Stimulated activated naive CD8-positive, alpha-beta T cell treated with anti-CD3 and anti-CD28 coated beads, Interleukin-15, amount 100 ng/mL, for 72 hours (primary cell): Measurements from ENCODE around the gene ELL2.

Source experiments
- ATAC-seq: fragments of 150-1000 bp; cut with Tn5 transposase; 2 replicates; pipeline ENCODE4 v1.10.0; 2021; ENCODE audit warnings: mild to moderate bottlenecking, moderate library complexity
- DNase-seq, 2 donors: peaks; one replicate each; pipeline ENCODE4 v3.0.0; 2021 to 2022
- H3K27ac Mint-ChIP-seq, 2 donors: one replicate each; pipeline ENCODE4 v1.8.0; 2022; ENCODE audit warnings: mild to moderate bottlenecking in 2 of 2, mixed read lengths in 2 of 2, moderate library complexity in 2 of 2
- H3K27me3 Mint-ChIP-seq: one replicate; pipeline ENCODE4 v1.8.0; 2022; ENCODE audit warnings: mixed read lengths
- H3K4me1 Mint-ChIP-seq: one replicate; pipeline ENCODE4 v1.8.0; 2022; ENCODE audit warnings: mild to moderate bottlenecking, mixed read lengths
- H3K4me3 Mint-ChIP-seq, 2 donors: one replicate each; pipeline ENCODE4 v1.8.0; 2022; ENCODE audit warnings: mild to moderate bottlenecking in 2 of 2, mixed read lengths in 2 of 2, moderate library complexity in 1 of 2
- H3K9me3 Mint-ChIP-seq, 2 donors: one replicate each; pipeline ENCODE4 v1.8.0; 2022; ENCODE audit warnings: mixed read lengths in 2 of 2

Gene ELL2

DNA sequence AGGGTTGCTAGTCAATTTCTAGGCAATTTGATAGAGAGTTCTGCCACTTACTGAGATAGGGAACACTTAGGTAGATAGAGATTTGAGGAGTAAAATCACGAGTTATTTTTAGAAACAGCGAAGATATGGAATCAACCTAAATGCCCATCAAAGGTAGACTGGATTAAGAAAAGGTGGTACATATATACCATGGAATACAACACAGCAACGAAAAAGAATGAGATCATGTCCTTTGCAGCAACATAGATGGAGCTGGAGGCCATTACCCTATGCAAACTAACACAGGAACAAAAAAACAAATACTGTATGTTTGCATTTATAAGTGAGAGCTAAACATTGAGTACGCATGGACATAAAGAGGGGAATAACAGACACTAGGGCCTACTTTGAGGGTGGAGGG is 9.7 kb downstream of the ELL2 start:
- ATAC-seq: no peak
- peaks cover 0 to under 1% of the 10 kb centered on the region in 2 donors for H3K9me3 Mint-ChIP-seq
- DNase-seq: no peak
- no peak overlapping the region for H3K4me3 Mint-ChIP-seq
- no peak overlapping the region for H3K27ac Mint-ChIP-seq
- no peaks in the 10 kb centered on the region for H3K27me3 Mint-ChIP-seq
- H3K4me1 Mint-ChIP-seq: peaks cover 23% of the 10 kb centered on the region

DNA sequence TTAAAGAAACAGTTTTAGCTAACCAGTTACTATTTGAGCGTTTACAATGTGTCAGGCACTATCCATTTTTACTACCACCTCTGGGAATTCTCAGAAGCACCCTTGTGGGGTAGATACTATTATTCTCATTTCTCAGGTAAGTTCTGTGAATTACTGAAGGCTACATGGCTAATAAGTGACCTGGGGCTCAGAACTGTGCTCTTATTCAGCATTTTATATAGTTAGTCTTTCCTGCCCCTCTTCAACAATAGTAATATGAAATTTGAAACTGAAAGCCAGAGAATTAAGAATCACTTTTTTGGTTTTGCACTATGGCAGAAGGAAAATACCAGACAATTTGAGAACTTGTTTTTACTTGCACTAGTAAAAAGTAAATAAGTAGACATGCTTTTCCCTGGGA is 11.8 kb downstream of the ELL2 start:
- peaks cover 37% of the 10 kb centered on the region for H3K4me1 Mint-ChIP-seq
- H3K27me3 Mint-ChIP-seq: no peaks in the 10 kb centered on the region
- H3K27ac Mint-ChIP-seq: no peak overlapping the region
- DNase-seq (no peak), ATAC-seq (peak; percentile 68)
- H3K9me3 Mint-ChIP-seq: peaks cover 0 to 7% of the 10 kb centered on the region in 2 donors
- H3K4me3 Mint-ChIP-seq: peak overlapping the region; percentile 1 to 60

DNA sequence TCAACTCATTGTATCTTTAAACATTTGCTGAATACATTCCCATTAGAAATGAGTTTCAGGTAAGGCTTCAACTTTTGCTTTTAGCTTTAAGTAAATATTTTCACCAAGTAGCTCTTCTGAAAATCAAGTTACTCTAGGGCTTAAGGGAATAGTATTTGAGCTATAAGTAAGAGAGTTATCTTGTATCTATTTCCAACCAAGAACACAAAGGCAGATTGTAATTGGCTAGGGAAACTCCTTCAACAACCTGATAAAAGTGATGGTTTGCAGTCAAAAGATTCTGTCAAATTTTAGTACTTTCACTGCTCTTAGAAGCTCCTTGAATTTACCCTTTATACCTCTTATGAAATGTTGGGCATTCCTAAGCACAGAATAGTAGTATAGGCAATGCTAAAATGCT is 13.0 kb downstream of the ELL2 start:
- DNase-seq: no peak
- H3K4me1 Mint-ChIP-seq: peaks cover 39% of the 10 kb centered on the region
- no peaks in the 10 kb centered on the region for H3K27me3 Mint-ChIP-seq
- ATAC-seq: no peak
- no peak overlapping the region for H3K4me3 Mint-ChIP-seq
- peaks cover 0 to 7% of the 10 kb centered on the region in 2 donors for H3K9me3 Mint-ChIP-seq
- H3K27ac Mint-ChIP-seq: no peak overlapping the region

DNA sequence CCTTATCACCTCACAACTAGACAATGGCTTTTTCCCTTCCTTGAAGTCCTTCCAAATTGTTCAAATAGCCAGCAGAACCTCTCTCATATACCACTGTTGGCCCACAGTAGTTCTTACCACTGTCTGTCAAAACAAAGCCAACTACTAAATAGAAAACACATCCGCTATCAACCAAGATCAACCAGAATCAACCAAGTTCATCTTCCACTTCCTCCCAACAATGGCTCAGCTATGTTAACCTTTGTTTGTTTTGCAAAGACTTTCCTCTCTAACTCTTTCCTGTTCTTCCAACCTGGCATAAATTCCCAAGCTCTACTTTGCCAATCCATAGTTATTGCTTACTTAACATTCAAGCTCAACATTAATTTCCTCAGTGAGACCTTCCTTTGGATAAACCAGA is 15.2 kb downstream of the ELL2 start:
- peaks cover 33% of the 10 kb centered on the region for H3K4me1 Mint-ChIP-seq
- H3K27ac Mint-ChIP-seq: no peak overlapping the region

DNA sequence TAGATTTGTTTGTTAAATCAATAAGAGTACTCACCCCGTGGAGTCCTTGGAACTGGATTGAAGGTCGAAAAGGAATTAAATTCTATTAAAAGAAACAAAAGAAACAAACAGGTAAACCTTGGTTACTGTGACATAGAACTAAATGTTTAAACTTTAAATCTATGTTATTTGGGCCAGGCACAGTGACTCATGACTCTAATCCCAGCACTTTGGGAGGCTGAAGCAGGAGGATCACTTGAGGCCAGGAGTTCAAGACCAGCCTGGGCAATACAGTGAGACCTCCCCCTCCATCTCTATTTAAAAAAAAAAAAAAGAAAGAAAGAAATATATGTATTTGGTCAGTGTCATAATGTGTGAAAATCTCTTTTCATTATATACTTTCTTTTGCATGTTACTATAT is 18.7 kb downstream of the ELL2 start:
- ATAC-seq: no peak
- Mint-ChIP-seq H3K4me1 (peaks cover 22% of the 10 kb centered on the region), H3K9me3 (peaks cover 0 to 7% of the 10 kb centered on the region in 2 donors), H3K27me3 (no peaks in the 10 kb centered on the region), H3K4me3 (no peak overlapping the region), H3K27ac (no peak overlapping the region)
- no peak for DNase-seq

More for the DNA sequence above, 15.2 kb downstream of the ELL2 start:
- Mint-ChIP-seq H3K9me3 (peaks cover 0 to 7% of the 10 kb centered on the region in 2 donors), H3K27me3 (no peaks in the 10 kb centered on the region), H3K4me3 (no peak overlapping the region)
- DNase-seq (no peak), ATAC-seq (no peak)

DNA sequence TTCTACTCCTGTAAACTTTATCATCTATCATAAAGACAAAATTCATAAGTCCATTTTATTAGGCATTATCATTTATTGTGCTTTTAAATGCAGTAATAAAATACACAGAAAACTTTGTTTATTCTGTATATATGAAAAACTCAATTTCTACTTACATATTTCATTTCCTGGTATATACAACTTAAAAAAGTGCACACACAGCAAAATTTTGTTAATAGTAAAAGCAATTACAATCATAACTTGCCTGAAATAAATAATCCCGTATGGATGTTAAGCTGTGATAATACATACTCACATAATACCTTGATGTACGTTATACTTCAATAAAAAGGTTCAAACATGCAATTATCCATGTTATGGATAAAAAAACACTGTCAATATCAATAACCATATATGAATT is 19.2 kb downstream of the ELL2 start:
- Mint-ChIP-seq H3K27ac (no peak overlapping the region), H3K9me3 (peaks cover 0 to 7% of the 10 kb centered on the region in 2 donors), H3K4me3 (no peak overlapping the region), H3K27me3 (no peaks in the 10 kb centered on the region), H3K4me1 (peaks cover 22% of the 10 kb centered on the region)
- DNase-seq: no peak
- ATAC-seq: no peak

DNA sequence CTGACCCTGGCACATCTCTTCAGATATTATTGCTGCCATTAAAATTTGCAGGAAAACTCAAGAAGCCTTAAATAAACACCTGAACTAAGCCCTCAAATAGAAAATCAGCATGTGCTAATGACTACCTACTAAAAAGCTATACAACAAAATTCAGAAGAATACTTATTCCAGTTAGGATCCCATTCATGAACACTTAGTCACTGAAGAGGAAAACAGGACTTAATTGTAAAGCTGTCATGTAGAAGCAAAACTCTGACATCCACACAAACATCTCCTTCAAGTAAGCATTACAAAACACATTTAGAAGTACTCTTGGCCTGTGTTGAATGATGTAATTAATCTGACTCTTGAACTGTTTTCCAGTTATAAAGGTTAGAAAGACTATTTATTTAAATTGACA is 19.9 kb downstream of the ELL2 start:
- ATAC-seq (no peak), DNase-seq (no peak)
- H3K27me3 Mint-ChIP-seq: no peaks in the 10 kb centered on the region
- peaks cover 0 to 5% of the 10 kb centered on the region in 2 donors for H3K9me3 Mint-ChIP-seq
- H3K27ac Mint-ChIP-seq: no peak overlapping the region
- no peak overlapping the region for H3K4me3 Mint-ChIP-seq
- peaks cover 22% of the 10 kb centered on the region for H3K4me1 Mint-ChIP-seq

DNA sequence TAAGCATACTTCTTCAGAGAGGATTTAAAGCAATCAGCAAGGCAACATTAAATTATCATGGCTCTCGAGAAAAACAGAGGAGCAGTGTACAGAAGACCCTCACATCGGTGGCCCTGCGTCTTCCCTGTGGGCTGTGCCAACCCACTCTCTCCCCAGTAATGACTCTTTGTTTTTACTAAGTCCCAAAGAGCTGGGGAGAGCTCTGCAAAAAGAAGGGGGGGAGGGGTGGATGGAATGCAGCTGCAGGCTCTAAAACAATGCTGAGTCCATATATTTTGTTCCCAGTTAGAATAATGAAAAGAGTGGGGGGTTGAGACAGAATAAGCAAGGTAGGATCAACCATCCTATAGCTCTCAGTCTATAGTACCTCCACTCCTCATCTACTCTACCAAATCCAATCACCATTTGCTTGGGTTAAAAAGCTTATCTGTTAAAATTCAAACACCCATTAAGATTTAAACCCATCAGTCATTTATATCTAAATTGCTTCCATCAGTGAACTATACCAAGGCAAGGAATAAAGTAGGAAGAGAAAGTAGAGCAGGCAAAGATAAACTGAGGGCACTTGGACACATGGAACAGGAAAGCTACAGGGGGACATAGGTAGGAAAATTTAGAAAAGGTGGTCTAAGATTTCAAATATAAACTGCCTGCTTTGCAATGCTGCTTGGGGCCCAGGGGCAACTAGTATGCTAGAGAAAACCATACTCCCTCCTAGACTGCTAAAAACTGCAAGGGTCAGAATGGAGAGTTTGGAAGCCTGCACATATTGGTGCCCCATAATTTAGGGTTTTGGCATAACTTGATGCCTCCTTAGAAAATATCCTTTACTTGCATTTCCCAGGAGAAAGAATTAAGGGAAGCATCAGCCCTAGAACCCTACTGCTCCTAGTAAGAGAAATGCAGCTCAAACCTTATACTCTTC is 20.6 kb downstream of the ELL2 start:
- ATAC-seq: no peak
- Mint-ChIP-seq H3K27me3 (no peaks in the 10 kb centered on the region), H3K27ac (no peak overlapping the region), H3K9me3 (no peaks in the 10 kb centered on the region), H3K4me3 (no peak overlapping the region), H3K4me1 (peaks cover 14% of the 10 kb centered on the region)
- DNase-seq: no peak

DNA sequence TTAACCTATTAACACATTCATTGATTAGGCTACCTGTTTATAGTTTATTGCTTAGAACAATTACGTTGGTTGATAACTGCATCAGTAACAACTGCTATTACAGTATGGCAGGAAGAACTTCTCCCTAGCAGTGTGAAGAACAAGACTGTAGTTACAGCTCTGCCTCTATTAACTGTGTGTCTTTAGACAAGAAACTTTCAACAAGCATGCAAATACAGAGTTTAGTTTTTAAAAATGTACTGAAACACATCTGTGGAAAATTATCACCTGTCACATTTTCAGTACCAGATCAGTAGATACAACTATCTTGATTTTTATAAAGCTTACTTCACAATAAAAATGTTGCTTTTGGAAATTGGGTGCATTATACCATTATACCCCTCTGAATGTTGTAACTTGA is 22.2 kb downstream of the ELL2 start:
- Mint-ChIP-seq H3K27ac (no peak overlapping the region), H3K27me3 (no peaks in the 10 kb centered on the region), H3K9me3 (no peaks in the 10 kb centered on the region), H3K4me1 (peaks cover 11% of the 10 kb centered on the region), H3K4me3 (no peak overlapping the region)
- no peak for ATAC-seq
- no peak for DNase-seq

DNA sequence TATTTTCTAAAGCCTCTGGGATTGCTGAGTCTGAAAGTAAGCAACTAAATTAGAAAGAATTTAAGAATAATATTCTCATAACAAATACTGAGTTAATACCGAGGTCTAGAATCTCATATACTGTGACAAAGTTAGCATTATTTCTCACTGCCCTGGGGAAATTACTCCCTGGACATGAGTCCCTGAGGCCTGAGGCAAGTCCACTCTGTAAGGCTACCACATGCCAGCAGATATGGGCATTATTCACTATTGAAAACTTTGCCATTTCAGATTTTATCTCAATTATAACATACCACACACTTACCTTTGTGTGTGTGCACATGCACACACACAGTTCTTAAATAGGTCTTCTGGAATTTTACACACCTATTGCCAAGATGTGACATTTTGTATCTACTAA is 22.9 kb downstream of the ELL2 start:
- Mint-ChIP-seq H3K27ac (no peak overlapping the region), H3K4me1 (peaks cover 18% of the 10 kb centered on the region), H3K27me3 (no peaks in the 10 kb centered on the region), H3K9me3 (no peaks in the 10 kb centered on the region), H3K4me3 (no peak overlapping the region)
- ATAC-seq: no peak
- DNase-seq: no peak

DNA sequence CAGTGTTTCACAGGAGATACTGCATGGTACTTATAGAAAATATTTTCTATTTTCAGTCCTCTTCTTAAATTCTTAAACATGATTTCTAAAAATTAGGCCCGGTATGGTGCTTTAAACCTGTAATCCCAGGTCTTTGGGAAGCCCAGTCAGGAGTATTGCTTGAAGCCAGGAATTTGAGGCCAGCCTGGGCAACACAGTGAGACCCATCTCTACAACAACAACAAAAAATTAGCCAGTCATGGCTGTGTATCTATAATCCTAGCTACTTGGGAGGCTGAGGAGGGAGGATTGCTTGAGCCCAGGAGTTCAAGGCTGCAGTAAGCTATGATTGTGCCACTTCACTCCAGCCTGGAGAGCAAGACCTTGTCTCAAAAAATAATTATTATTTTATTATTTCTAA is 23.3 kb downstream of the ELL2 start:
- Mint-ChIP-seq H3K9me3 (no peaks in the 10 kb centered on the region), H3K4me3 (no peak overlapping the region), H3K27ac (no peak overlapping the region), H3K27me3 (no peaks in the 10 kb centered on the region), H3K4me1 (peaks cover 19% of the 10 kb centered on the region)
- DNase-seq (no peak), ATAC-seq (no peak)

DNA sequence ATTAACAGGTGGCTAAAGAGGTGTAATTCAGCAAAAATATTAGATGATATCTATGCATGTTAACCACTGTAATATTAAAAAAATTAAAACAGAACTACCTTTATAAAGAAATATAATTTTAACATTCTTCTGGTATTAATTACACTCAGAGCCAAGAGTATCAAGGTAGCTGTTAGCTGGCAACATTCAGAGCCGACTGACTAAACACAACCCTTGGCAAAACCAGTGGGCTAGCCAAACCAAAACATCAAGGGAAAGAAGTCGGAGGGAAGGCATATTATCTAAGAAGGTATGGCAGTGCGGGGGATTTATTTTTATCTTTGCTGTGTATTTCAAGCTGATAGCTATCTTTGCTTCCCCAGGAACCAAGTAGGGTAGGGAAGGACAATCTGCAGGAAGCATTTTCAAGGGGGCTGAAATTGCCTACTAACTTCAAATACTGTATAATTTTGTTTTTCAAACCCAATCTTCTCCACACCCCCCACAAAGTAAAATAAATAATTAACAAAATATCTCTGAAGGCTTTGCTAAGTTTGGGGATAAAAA is 24.0 kb downstream of the ELL2 start:
- peaks cover 19% of the 10 kb centered on the region for H3K4me1 Mint-ChIP-seq
- no peak for DNase-seq
- no peak for ATAC-seq
- no peak overlapping the region for H3K4me3 Mint-ChIP-seq
- no peaks in the 10 kb centered on the region for H3K9me3 Mint-ChIP-seq
- H3K27me3 Mint-ChIP-seq: no peaks in the 10 kb centered on the region
- no peak overlapping the region for H3K27ac Mint-ChIP-seq

DNA sequence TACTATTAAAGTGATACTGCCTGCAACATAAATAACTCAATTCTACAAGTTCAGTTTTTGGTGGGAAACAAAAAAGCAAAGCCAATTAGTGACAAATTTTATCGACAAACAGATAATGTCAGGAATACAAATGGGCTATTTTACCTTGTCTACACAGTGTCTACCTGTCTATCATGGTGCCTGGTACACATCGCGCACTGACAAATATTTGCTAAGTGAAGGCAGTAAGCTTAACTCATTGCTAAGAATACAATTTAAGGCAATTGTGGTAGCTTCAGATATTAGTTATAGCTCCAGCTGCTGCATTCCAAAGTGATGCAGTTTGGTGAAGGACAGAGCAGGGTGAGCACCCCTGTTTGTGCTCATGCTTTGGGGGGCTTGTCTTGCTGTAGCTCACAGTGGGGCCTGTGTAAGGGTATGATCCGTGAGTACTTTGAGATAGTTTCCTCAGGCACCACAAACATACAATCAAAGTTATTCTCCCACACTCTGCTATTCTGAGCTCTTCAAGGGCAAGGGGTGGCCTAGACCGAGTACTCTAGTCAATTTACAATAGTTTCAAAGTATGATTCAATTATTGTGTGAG is 24.7 kb downstream of the ELL2 start:
- no peak overlapping the region for H3K4me3 Mint-ChIP-seq
- DNase-seq (no peak), ATAC-seq (no peak)
- peaks cover 19% of the 10 kb centered on the region for H3K4me1 Mint-ChIP-seq
- no peaks in the 10 kb centered on the region for H3K9me3 Mint-ChIP-seq
- H3K27ac Mint-ChIP-seq: no peak overlapping the region
- H3K27me3 Mint-ChIP-seq: no peaks in the 10 kb centered on the region

DNA sequence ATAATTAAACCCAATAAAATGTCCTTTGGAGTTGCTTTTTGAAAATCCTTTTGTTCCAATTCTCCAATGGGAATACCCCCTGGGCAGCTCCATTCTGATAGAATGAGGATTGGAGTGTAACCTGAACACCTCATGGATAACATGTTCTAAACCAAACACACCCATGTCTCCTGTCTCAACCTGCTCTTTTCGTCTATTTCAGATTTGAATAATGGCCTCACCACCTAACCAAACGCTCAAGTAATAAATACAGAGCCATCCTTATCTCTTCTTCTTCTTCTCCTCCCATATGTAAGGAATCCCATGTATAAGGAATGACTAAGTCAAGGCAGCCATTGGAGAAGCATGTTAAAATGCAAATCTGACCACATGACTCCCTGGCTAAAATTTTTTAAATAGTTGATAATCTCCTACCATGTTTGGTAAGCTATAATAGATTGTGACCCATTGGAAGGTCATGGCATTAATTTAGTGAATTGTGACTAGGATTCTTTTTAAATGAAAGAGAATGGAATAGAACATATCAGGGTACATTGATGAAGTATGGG is 26.0 kb downstream of the ELL2 start:
- H3K4me1 Mint-ChIP-seq: peaks cover 19% of the 10 kb centered on the region
- H3K4me3 Mint-ChIP-seq: no peak overlapping the region
- no peaks in the 10 kb centered on the region for H3K9me3 Mint-ChIP-seq
- no peaks in the 10 kb centered on the region for H3K27me3 Mint-ChIP-seq
- peak overlapping the region in 1 of 2 donors; percentile 30 for H3K27ac Mint-ChIP-seq
- DNase-seq (no peak), ATAC-seq (no peak)

DNA sequence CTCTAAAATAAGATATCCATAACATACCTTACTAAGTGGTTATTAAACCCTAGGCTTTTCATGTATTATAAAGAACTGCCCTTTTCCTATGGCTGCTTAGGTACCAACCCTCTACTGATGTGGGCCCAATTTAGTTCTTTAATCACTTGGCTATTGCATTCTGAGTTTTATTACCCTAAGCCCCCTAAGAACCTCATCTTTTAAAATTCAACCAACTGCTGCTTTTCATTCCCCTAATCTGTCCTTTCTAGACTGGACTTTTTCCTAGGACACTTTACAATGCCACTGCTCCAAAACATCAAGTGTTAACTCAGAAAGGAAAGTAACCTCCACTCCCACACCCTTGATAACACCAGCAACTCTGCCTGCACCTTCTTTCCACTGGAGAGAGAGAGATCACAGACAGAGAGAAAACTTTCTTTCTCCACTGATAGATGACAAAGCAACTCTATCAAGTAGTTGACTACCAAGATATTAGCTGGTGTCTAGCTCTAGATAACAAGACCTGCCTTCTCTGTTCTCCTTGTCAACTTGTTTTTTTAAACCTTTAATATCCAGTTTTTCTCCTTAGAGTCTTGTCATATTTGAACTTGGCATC is 27.3 kb downstream of the ELL2 start:
- DNase-seq: no peak
- no peaks in the 10 kb centered on the region for H3K9me3 Mint-ChIP-seq
- no peak overlapping the region for H3K4me3 Mint-ChIP-seq
- peaks cover 20% of the 10 kb centered on the region for H3K4me1 Mint-ChIP-seq
- peak; percentile 37 for ATAC-seq
- H3K27me3 Mint-ChIP-seq: no peaks in the 10 kb centered on the region
- no peak overlapping the region for H3K27ac Mint-ChIP-seq

DNA sequence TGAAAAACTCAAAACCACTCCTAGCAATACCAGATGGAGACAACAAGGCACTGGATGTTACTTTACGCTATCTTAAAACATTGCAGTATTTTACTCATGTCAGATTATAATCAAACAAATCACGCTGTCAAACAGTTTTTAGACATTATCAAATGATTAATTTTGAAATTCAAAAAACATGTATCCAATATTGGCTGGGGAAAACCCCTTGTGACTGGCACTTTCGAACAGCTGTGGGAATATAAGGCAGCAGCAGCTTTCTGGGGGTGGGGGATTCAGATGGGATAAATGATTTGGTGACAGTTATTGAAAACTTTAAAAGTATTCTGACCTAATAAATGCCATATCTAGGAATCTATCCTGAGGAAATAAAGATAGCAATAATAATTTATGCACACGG is 28.7 kb downstream of the ELL2 start:
- Mint-ChIP-seq H3K27me3 (no peaks in the 10 kb centered on the region), H3K27ac (no peak overlapping the region), H3K4me1 (peaks cover 34% of the 10 kb centered on the region), H3K9me3 (no peaks in the 10 kb centered on the region), H3K4me3 (no peak overlapping the region)
- no peak for DNase-seq
- ATAC-seq: no peak
